Neuronal stem cell (in vitro differentiated cells): Measurements from ENCODE around the gene GDPD5.

ENCODE experiments used
- DNase-seq: peaks from one replicate; pipeline ENCODE4 v3.0.0-alpha.2; 2013; ENCODE audit warnings: low spot score
- H2AFZ ChIP-seq: one replicate; pipeline ENCODE4 v1.6.1; 2013; ENCODE audit warnings: mild to moderate bottlenecking, low read length, inconsistent platforms
- H2AK5ac ChIP-seq: 2 replicates; pipeline ENCODE4 v1.6.1; 2013; ENCODE audit warnings: low read depth, mild to moderate bottlenecking, inconsistent platforms, low read length, moderate library complexity, mixed read lengths
- H2BK120ac ChIP-seq: 2 replicates; pipeline ENCODE4 v1.6.1; 2013; ENCODE audit warnings: low read depth, mild to moderate bottlenecking, inconsistent platforms, low read length, moderate library complexity, mixed read lengths
- H2BK12ac ChIP-seq: one replicate; pipeline ENCODE4 v1.6.1; 2013; ENCODE audit warnings: low read length, inconsistent platforms
- H2BK15ac ChIP-seq: 2 replicates; pipeline ENCODE4 v1.6.1; 2013; ENCODE audit warnings: mild to moderate bottlenecking, low read length, inconsistent platforms, mixed read lengths
- H2BK5ac ChIP-seq: one replicate; pipeline ENCODE4 v1.6.1; 2013; ENCODE audit warnings: inconsistent platforms, mild to moderate bottlenecking, low read length, moderate library complexity
- H3K14ac ChIP-seq: one replicate; pipeline ENCODE4 v1.6.1; 2013; ENCODE audit warnings: low read length, inconsistent platforms
- H3K18ac ChIP-seq: 2 replicates; pipeline ENCODE4 v1.6.1; 2013; ENCODE audit warnings: low read length, inconsistent platforms
- H3K23ac ChIP-seq: 2 replicates; pipeline ENCODE4 v1.6.1; 2013; ENCODE audit warnings: low read depth, mild to moderate bottlenecking, mixed read lengths, low read length, inconsistent platforms; ENCODE audit not compliant: poor library complexity
- H3K27ac ChIP-seq: replicated peaks from 3 replicates; pipeline ENCODE4 v1.5.1; 2013; ENCODE audit warnings: low read length, inconsistent platforms
- H3K27me3 ChIP-seq, 3 experiments: 2 replicates each; pipeline ENCODE4 v1.6.1; 2013; ENCODE audit warnings: low read length in 3 of 3, mild to moderate bottlenecking in 2 of 3, inconsistent platforms in 1 of 3, low read depth in 1 of 3, mixed read lengths in 1 of 3, moderate library complexity in 1 of 3; ENCODE audit not compliant: control insufficient read depth in 3 of 3, insufficient read depth in 3 of 3
- H3K36me3 ChIP-seq, 2 donors: replicated peaks in 1 of 2; 2 replicates each; pipeline ENCODE4 v1.6.1; 2013; ENCODE audit warnings: low read length in 2 of 2; ENCODE audit not compliant: control insufficient read depth in 2 of 2, insufficient read depth in 2 of 2
- H3K4ac ChIP-seq: 2 replicates; pipeline ENCODE4 v1.6.1; 2013; ENCODE audit warnings: inconsistent platforms, mild to moderate bottlenecking, low read length, moderate library complexity
- H3K4me1 ChIP-seq, 2 donors: 1 replicate in 1 of 2; 2 replicates in 1 of 2; pipeline ENCODE4 v1.6.1; 2013; ENCODE audit warnings: low read length in 2 of 2, low read depth in 1 of 2; ENCODE audit not compliant: control insufficient read depth in 2 of 2, insufficient read depth in 1 of 2
- H3K4me2 ChIP-seq: one replicate; pipeline ENCODE4 v1.6.1; 2013; ENCODE audit warnings: mild to moderate bottlenecking, low read length, inconsistent platforms; ENCODE audit not compliant: insufficient read depth, poor library complexity, severe bottlenecking
- H3K4me3 ChIP-seq, 2 donors: 2 replicates each; pipeline ENCODE4 v1.5.1; 2013; ENCODE audit warnings: low read length in 2 of 2, mild to moderate bottlenecking in 2 of 2, inconsistent platforms in 1 of 2, moderate library complexity in 1 of 2
- H3K79me1 ChIP-seq: one replicate; pipeline ENCODE4 v1.6.1; 2013; ENCODE audit warnings: low read depth, mild to moderate bottlenecking, inconsistent platforms, low read length, moderate library complexity
- H3K9ac ChIP-seq: one replicate; pipeline ENCODE4 v1.6.1; 2013; ENCODE audit warnings: mild to moderate bottlenecking, low read depth, low read length, inconsistent platforms; ENCODE audit not compliant: poor library complexity
- H3K9me3 ChIP-seq, 2 donors: replicated peaks in 1 of 2; 2 replicates each; pipeline versions ENCODE3 to v1.6.1; 2013; ENCODE audit warnings: low read length in 2 of 2, mild to moderate bottlenecking in 2 of 2, inconsistent platforms in 1 of 2, low read depth in 1 of 2, mixed read lengths in 1 of 2, moderate library complexity in 1 of 2; ENCODE audit not compliant: control insufficient read depth in 2 of 2, insufficient read depth in 1 of 2
- H4K8ac ChIP-seq: one replicate; pipeline ENCODE4 v1.6.1; 2013; ENCODE audit warnings: low read depth, mild to moderate bottlenecking, inconsistent platforms, low read length, moderate library complexity
- H4K91ac ChIP-seq: one replicate; pipeline ENCODE4 v1.6.1; 2013; ENCODE audit warnings: low read length, low read depth, mild to moderate bottlenecking, inconsistent platforms; ENCODE audit not compliant: poor library complexity
- WGBS, 2 donors: extraction: QIAGEN DNeasy Blood & Tissue Kit; methylation state at CpG; one replicate each; pipeline ENCODE4 v1.1.7; 2013; ENCODE audit warnings: missing lambda C conversion rate in 2 of 2, mixed read lengths in 1 of 2; ENCODE audit not compliant: insufficient read length in 2 of 2, insufficient replicate concordance in 1 of 2; ENCODE audit errors: extremely low coverage in 2 of 2; 5-methylcytosine and 5-hydroxymethylcytosine counted together

The GDPD5 gene

GRCh38 chr11:75481223-75481921 is 44.4 kb downstream of the GDPD5 start:
- Histone ChIP-seq H2BK15ac (peak overlapping the region; percentile 34), H3K4me1 (peaks cover 2 to 5% of the 10 kb centered on the region in 2 donors), H3K23ac (peak overlapping the region; percentile 17), H2BK5ac (no peak overlapping the region), H2BK120ac (no peak overlapping the region), H3K4me2 (no peak overlapping the region), H3K36me3 (no peaks in the 10 kb centered on the region), H3K27ac (no peak overlapping the region), H3K9ac (no peak overlapping the region), H3K4ac (no peak overlapping the region), H3K27me3 (peaks cover 0 to 9% (median 0%) of the 10 kb centered on the region in 3 experiments), H2AFZ (no peak overlapping the region), H3K9me3 (no peaks in the 10 kb centered on the region), H3K18ac (peak overlapping the region; percentile 27), H2AK5ac (peak overlapping the region; percentile 47), H3K4me3 (no peak overlapping the region), H2BK12ac (no peak overlapping the region), H4K8ac (no peak overlapping the region), H4K91ac (no peak overlapping the region), H3K79me1 (no peaks in the 10 kb centered on the region), H3K14ac (no peak overlapping the region)
- DNase-seq, result no peak
- WGBS, 2 donors, result no CpG with 5 or more reads among the region's 9 CpGs

DNA sequence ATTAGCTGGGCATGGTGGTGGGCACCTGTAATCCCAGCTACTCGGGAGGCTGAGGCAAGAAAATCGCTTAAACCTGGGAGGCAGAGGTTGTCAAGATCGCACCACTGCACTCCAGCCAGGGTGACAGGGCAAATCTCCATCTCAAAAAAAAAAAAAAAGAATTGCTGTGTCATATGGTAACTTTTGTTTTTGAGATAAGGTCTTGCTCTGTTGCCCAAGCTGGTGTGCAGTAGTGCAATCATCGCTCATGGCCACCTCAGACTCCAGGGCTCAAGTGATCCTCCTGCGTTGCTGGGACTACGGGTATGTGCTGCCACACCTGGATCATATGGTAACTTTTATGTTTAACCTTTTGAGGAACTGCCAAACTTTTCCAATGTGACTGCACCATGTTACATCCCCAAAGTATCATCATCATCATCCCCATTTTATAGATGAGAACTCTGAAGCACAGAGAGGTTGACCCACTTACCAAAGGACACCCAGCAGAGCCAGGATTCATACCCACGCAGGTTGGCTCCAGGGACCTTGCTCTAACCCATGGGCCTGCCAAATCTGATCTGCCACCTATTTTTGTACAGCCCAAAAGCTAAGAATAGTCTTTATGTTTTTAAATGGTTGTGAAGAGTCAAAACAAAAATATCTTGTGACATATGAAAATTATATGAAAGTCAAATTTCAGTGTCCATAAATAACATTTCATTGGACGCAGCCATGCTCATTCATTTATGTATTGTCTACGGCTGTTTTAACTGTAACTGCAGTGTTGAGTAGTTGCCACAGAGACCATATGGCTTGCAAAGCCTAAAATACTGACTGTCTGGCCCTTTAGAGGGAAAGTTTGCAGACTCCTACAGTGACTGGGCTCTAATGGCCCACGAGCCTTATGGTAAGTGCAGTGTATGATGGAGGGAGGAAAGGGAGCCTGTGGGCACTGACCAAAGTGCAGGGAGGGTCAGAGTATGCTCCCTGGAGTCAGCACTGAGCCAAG is 45.3 kb downstream of the GDPD5 start:
- Histone ChIP-seq H3K14ac (no peak overlapping the region), H2BK12ac (no peak overlapping the region), H3K23ac (no peak overlapping the region), H2BK120ac (no peak overlapping the region), H3K27me3 (peaks cover 0 to 5% (median 0%) of the 10 kb centered on the region in 3 experiments), H3K79me1 (no peaks in the 10 kb centered on the region), H3K9me3 (no peaks in the 10 kb centered on the region), H3K18ac (no peak overlapping the region), H2BK15ac (no peak overlapping the region), H3K4me1 (peaks cover 4 to 12% of the 10 kb centered on the region in 2 donors), H3K27ac (no peak overlapping the region), H2BK5ac (no peak overlapping the region), H3K36me3 (no peaks in the 10 kb centered on the region), H4K8ac (no peak overlapping the region), H2AK5ac (no peak overlapping the region), H3K4me3 (no peak overlapping the region), H4K91ac (no peak overlapping the region), H3K4me2 (no peak overlapping the region), H3K4ac (no peak overlapping the region), H2AFZ (no peak overlapping the region), H3K9ac (no peak overlapping the region)
- DNase-seq, result no peak
- WGBS, 2 donors, result no CpG with 5 or more reads among the region's 10 CpGs

DNA sequence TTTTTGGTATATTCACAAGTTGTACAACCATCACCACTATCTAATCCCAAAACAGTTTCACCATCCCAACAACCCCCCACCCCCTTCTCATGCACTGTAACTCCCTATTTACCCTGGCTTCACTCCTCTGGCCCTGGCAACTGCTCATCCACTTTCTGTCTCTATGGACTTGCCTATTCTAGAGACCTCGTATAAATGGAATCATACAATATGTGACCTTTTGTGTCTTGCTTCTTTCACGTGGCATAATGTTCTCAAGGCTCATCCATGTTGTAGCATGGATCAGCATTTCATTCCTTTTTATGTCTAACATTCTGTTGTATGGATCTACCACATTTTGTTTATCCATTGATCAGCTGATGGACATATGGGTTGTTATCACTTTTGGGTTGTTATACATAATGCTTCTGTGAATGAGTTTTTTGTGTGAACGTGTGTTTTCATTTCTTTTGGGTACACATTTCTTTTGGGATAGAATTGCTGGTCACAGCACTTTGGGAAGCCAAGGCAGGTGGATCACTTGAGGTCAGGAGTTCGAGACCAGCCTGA is 46.1 kb downstream of the GDPD5 start:
- no peak for DNase-seq
- Histone ChIP-seq H3K14ac (no peak overlapping the region), H3K9ac (no peak overlapping the region), H3K36me3 (no peaks in the 10 kb centered on the region), H3K27me3 (peaks cover 0 to 5% (median 0%) of the 10 kb centered on the region in 3 experiments), H3K9me3 (no peaks in the 10 kb centered on the region), H3K27ac (no peak overlapping the region), H3K4me1 (peaks cover 7 to 17% of the 10 kb centered on the region in 2 donors), H2BK120ac (no peak overlapping the region), H3K4me3 (no peak overlapping the region), H3K79me1 (no peaks in the 10 kb centered on the region), H2AFZ (no peak overlapping the region), H2BK5ac (no peak overlapping the region), H3K4me2 (no peak overlapping the region), H2BK12ac (no peak overlapping the region), H3K4ac (no peak overlapping the region), H3K23ac (no peak overlapping the region), H4K8ac (no peak overlapping the region), H2BK15ac (no peak overlapping the region), H2AK5ac (no peak overlapping the region), H4K91ac (no peak overlapping the region), H3K18ac (no peak overlapping the region)
- WGBS, 2 donors, result no CpG with 5 or more reads among the region's 4 CpGs
